HepG2 (cell line): ENCODE results near the gene NRSN2. TPM values are rescaled to one million over a fixed set of nuclear protein-coding genes. Genes with fewer than 3 reads are reported as not detected.
A peak's percentile ranks its signal among the peaks of the same experiment; 100 is the strongest.

ENCODE experiments used
- DRAP1 ChIP-seq: IDR thresholded peaks from 2 replicates; pipeline ENCODE4 v1.6.1; 2016; ENCODE audit warnings: missing genetic modification reagents, missing compliant biosample characterization
- KAT7 ChIP-seq: IDR thresholded peaks from 2 replicates; pipeline ENCODE4 v1.6.1; 2018; ENCODE audit warnings: borderline replicate concordance, missing compliant biosample characterization
- KIAA2018 ChIP-seq: sonication (generic); formaldehyde crosslinking; IDR thresholded peaks from 2 replicates; pipeline ENCODE4 v1.5.0; 2020; ENCODE audit warnings: mild to moderate bottlenecking, missing genetic modification reagents, borderline replicate concordance
- MXD3 ChIP-seq: IDR thresholded peaks from 2 replicates; pipeline ENCODE4 v1.6.1; 2016; ENCODE audit warnings: mild to moderate bottlenecking, missing biosample characterization, missing genetic modification reagents
- NFE2L1 ChIP-seq: sonication (generic); formaldehyde crosslinking; IDR thresholded peaks from 2 replicates; pipeline ENCODE4 v1.4.0; 2020; ENCODE audit warnings: missing genetic modification reagents, mild to moderate bottlenecking, borderline replicate concordance
- PREB ChIP-seq: sonication (generic); formaldehyde crosslinking; IDR thresholded peaks from 2 replicates; pipeline ENCODE4 v1.4.0; 2020; ENCODE audit warnings: missing genetic modification reagents
- ZHX1 ChIP-seq: sonication (generic); formaldehyde crosslinking; IDR thresholded peaks from 2 replicates; pipeline ENCODE4 v1.8.1; 2022; ENCODE audit warnings: low read depth, mild to moderate bottlenecking, missing genetic modification reagents
- ZMAT5 ChIP-seq: sonication (generic); formaldehyde crosslinking; IDR thresholded peaks from 2 replicates; pipeline ENCODE4 v1.5.0; 2020; ENCODE audit warnings: mild to moderate bottlenecking, low read depth, missing genetic modification reagents, borderline replicate concordance
- ZNF530 ChIP-seq: sonication (generic); formaldehyde crosslinking; IDR thresholded peaks from 2 replicates; pipeline ENCODE4 v1.5.0; 2020; ENCODE audit warnings: low read depth, mild to moderate bottlenecking, missing genetic modification reagents
- ZSCAN30 ChIP-seq: sonication (generic); formaldehyde crosslinking; IDR thresholded peaks from 2 replicates; pipeline ENCODE4 v1.5.0; 2020; ENCODE audit warnings: mild to moderate bottlenecking, missing genetic modification reagents
- ZUFSP ChIP-seq: sonication (generic); formaldehyde crosslinking; IDR thresholded peaks from 2 replicates; pipeline ENCODE4 v1.9.0; 2021; ENCODE audit warnings: missing genetic modification reagents, mild to moderate bottlenecking, borderline replicate concordance
- polyA plus RNA-seq, 8 experiments: library from polyadenylated mRNA; depleted of rRNA in 3 of 8; stranded (reverse) in 7 of 8; unstranded in 1 of 8; fragments of >200 nt; fragmentation: Illumina TruSeq in 4 of 8; extraction: Trizol in 4 of 8; gene quantifications; 2 replicates each; pipeline versions ENCODE4 v1.2.1 to v1.2.3, GENCODE V29; 2011 to 2016; ENCODE audit warnings: low read depth in 4 of 8, missing spikeins in 1 of 8, mixed read lengths in 1 of 8; ENCODE audit not compliant: insufficient read depth in 1 of 8
- total RNA-seq, 5 experiments: library from RNA; depleted of rRNA; stranded (reverse); fragments of >200 nt; fragmentation: Illumina TruSeq; extraction: Trizol; gene quantifications; 2 replicates each; pipeline ENCODE4 v1.2.3, GENCODE V29; 2016; ENCODE audit warnings: low read depth in 1 of 5

NRSN2 gene
- total and polyA plus RNA-seq, 2 of the 13 experiments (the other 11 are each of a cell fraction or from before 2014, with no cell fraction given), result 32.3 to 49.4 TPM

- no peak for TF ChIP-seq KIAA2018
- no peak for TF ChIP-seq ZNF530 (CRISPR knock-in tag)
- no peak for TF ChIP-seq ZUFSP (CRISPR knock-in tag)
- 0 out of 2 replicates have a peak, but pooled peaks have one; percentile 57 for TF ChIP-seq NFE2L1 (CRISPR knock-in tag)
- peak; percentile 95 for TF ChIP-seq KAT7 (CRISPR knock-in tag)
- no peak for TF ChIP-seq PREB (CRISPR knock-in tag)
- TF ChIP-seq ZHX1 (CRISPR knock-in tag), result peak; percentile 91
- peak; percentile 74 for TF ChIP-seq ZSCAN30 (CRISPR knock-in tag)
- no peak for TF ChIP-seq ZMAT5
- peak; percentile 99 for TF ChIP-seq MXD3 (CRISPR knock-in tag)
- TF ChIP-seq DRAP1 (CRISPR knock-in tag), result peak; percentile 89
Measured at GRCh38 chr20:362271-363254, 15.7 kb downstream of the NRSN2 start (continued).
